Heart left ventricle (tissue), 13 donors: ENCODE results near the gene ATXN7L1.

ENCODE experiments used
- CTCF ChIP-seq, 12 donors: fragments of 200-600 bp; sonication (generic) in 4 of 12; IDR thresholded peaks; one replicate each; pipeline versions ENCODE4 v1.5.0 to v1.8.0; 2018 to 2022; ENCODE audit warnings: antibody characterized with exemption in 12 of 12, mild to moderate bottlenecking in 5 of 12
- POLR2A ChIP-seq, 2 donors: fragments of 450-650 bp; IDR thresholded peaks; one replicate each; pipeline ENCODE4 v1.6.1; 2017; ENCODE audit warnings: antibody characterized with exemption in 2 of 2, mild to moderate bottlenecking in 2 of 2, moderate library complexity in 2 of 2
- donor health status: ischemic (EF 13 %, LVEDD 7.1; RV severe dilation, severe dysfunction).
- donor health status: DM: no; HTN: yes; CAD: no.
- donor health status: DM: no; HTN: no; CAD: no.
- donor health status: ischemic (EF 25% LVEDD 6.9; RV normal size, moderate dysfunction).
- donor health status: ischemic (EF 25% LVEDD 5.7; RV mildly dilated, moderate dysfunction).
- donor health status: ischemic (EF 35%, LVEDD 5.7; RV mildly dilated, moderate dysfunction).
- donor health status: nonischemic (EF 11% LVEDD 7.7; RV severe dilation, severe dysfunction).
- donor health status: DM: yes; HTN: yes; CAD: no.
- donor health status: PGD.
- donor health status: ischemic (EF 29% LVEDD 5.4; RV normal size, mild dysfunction).
- donor health status: nonischemic (EF 23%, LVEDD 6.1; RV moderate dilation, normal function).

- TF ChIP-seq CTCF (IDR thresholded peaks at IDR 0.05) (peak; percentile 28 to 57 (median 41)), POLR2A (IDR thresholded peaks at IDR 0.05) (no peak)
Observed at GRCh38 chr7:105589356-105590077, 286.9 kb downstream of the ATXN7L1 start.
